Measurements from ENCODE around the gene CLEC2L. TPM values are rescaled to one million over a fixed set of nuclear protein-coding genes. Genes with fewer than 3 reads are reported as not detected.

CLEC2L gene
- total RNA-seq (2014; rRNA removed; shearing (Covaris generic)) = not detected in 2 replicates

- DNase-seq (ENCODE audit: low read depth) = no peak
Measured at GRCh38 chr7:139523199-139523941, at the start of gene CLEC2L. TSS of gene CLEC2L (plus strand) at chr7:139523685. CDS start at chr7:139523928, 243 bp downstream.

DNA sequence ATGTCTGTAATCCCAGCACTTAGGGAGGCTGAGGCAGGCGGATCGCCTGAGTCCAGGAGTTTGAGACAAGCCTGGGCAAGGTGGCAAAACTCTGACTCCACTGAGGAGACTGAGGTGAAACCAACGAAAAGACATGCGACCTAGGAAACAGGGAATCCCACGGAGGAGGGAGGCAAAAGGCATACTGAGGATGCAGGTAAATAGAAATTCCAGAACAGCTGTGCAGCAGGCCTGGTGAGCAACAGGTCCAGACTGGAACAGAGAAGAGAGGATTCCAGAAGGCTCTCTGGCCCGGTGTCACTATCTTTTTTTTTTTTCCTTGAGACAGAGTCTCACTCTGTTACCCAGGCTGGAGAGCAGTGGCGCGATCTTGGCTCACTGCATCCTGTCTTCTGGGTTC, 47.3 kb upstream of the CLEC2L start:
- DNase-seq (ENCODE audit: low read depth) = no peak

GRCh38 chr7:139476891-139477290, 46.6 kb upstream of the CLEC2L start:
- DNase-seq (ENCODE audit: low read depth) = no peak

DNA sequence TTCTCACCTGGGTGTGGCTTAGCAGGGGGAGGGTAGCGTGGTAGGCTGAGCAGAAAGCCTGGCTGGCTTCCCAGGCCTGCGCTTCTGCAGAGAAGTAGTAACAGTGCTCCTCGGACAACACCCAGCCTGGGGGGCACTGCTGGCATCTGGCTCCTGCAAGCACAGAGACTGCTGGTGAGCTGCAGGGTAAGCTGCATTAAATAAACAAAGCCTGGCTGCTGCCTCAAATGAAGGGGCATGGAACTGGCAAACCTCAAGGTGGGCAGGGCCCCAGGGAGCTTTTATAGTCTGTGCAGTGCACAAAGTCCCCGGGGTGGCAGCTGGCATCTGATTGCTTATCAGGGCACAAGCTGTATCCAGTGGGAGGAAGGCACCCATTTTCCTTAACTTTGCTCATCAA, 43.9 kb upstream of the CLEC2L start:
- peak; percentile 31 for DNase-seq (ENCODE audit: low read depth)

DNA sequence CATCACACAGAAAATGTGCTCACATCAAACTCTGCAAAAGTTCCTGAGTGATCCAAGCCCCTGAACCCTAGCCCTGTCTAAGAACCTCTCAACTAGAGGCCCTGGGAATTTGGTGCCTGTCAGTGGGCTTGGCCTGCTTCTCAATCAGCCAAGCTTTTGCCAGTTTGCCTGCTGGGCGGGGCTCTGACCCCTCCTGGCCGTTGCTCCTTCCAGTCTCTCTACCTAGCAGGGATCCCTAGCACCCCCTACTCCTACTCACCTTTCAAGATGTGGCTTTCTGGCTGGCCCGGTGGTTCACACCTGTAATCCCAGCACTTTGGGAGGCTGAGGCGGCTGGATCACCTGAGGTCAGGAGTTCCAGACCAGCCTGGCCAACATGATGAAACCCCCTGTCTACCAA, 42.1 kb upstream of the CLEC2L start:
- no peak for DNase-seq (ENCODE audit: low read depth)

GRCh38 chr7:139482122-139482521, 41.4 kb upstream of the CLEC2L start:
- no peak for DNase-seq (ENCODE audit: low read depth)

GRCh38 chr7:139482662-139483466, 40.6 kb upstream of the CLEC2L start:
- DNase-seq (ENCODE audit: low read depth) = no peak

DNA sequence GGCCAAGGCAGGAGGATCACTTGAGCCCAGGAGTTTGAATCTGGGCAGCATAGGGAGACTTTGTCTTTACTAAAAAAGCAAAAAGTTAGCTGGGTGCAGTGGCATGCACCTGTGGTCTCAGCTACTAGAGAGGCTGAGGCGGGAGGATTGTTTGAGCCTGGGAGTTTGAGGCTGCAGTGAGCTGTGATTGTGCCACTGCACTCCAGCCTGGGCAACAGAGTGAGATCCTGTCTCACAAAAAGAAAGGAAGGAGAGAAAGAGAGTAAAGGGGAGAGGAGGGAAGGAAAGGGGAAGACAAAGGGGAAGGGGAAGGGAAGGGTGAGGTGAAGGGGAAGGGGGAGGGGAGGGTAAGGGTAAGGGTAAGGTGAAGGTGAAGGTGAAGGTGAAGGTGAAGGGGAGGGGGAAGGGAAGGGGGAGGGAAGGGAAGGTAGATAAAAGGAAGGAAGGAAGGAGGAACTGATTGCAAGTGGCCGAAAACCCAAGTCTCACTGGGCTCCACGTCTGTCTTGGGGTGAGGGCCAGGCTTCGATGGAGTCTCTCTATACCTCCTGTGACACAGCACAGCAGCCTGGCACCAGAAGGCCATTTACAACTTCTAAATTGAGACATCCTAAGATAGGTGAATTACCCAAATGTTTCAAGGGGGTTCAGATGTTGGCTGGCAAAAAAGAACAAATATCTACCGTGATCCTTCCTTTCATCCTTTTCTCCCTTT, 36.0 kb upstream of the CLEC2L start:
- DNase-seq (ENCODE audit: low read depth) = no peak

GRCh38 chr7:139488810-139489209, 34.7 kb upstream of the CLEC2L start:
- DNase-seq (ENCODE audit: low read depth) = no peak

- DNase-seq (ENCODE audit: low read depth) = no peak
Measured at GRCh38 chr7:139490130-139490529, 33.4 kb upstream of the CLEC2L start.

DNA sequence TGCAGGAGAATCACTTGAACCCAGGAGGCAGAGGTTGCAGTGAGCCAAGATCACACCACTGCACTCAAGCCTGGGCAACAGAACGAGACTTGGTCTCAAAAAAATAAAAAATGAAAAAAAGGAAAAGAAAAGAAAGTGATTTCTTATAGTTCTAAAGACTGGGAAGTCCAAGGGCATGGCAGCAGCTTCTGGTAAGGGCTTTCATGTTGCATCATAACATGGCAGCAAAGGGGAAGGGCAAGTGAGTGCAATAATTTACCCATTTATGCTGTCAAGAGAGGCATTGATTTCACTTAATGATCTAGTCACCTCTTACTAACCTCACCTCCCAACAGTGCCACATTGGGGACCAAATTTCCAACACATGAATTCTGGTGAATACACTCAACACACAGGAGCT, 31.2 kb upstream of the CLEC2L start:
- DNase-seq (ENCODE audit: low read depth) = no peak

GRCh38 chr7:139494835-139495579, 28.5 kb upstream of the CLEC2L start:
- no peak for DNase-seq (ENCODE audit: low read depth)

DNA sequence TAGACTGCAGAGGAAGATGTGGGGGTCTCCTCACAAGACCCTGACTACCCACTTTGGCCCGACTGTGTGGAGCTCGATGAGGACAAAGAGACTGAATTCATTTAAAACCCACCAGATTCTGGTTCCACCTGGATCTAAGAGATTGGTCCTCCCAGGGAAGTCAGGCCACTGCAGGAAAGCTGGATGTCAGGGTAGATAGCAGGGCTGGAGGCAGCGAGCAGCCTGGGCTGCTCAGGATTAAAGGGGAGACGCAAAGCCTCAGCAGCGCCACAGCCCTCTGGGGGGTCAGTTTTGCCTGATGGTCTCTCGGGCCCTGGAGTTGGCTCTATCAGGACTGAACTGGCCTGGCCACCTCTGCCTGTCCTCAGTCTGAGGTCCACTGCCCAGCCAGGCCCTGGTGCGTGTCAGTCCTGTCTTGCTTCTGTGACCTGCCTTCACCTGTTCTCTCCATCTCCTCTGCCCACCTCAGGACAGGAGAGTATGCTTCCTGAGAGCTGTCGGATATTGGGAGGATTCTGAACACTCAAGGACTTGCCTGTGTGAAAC, 27.8 kb upstream of the CLEC2L start:
- DNase-seq (ENCODE audit: low read depth) = no peak

DNA sequence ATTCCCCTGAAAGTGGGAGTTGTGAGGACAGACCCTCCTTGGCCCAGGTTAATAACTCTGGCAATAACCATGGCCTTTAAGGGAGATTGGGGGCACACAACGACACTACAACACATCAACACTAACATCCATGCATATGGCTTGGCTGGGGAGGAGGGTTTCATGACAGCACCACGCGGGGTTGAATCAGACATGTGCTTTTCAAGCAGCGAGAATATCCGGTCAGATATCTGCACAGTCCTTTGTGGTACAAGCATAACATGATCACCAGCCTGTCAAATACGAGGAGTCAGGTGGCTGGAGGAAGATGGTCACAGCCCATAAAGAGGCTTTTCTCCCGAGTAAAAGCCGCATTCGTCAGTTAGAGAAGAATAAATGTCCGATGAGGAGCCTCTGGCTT, 27.0 kb upstream of the CLEC2L start:
- peak; percentile 10 for DNase-seq (ENCODE audit: low read depth)

GRCh38 chr7:139500770-139501138, 22.7 kb upstream of the CLEC2L start:
- no peak for DNase-seq (ENCODE audit: low read depth)

DNA sequence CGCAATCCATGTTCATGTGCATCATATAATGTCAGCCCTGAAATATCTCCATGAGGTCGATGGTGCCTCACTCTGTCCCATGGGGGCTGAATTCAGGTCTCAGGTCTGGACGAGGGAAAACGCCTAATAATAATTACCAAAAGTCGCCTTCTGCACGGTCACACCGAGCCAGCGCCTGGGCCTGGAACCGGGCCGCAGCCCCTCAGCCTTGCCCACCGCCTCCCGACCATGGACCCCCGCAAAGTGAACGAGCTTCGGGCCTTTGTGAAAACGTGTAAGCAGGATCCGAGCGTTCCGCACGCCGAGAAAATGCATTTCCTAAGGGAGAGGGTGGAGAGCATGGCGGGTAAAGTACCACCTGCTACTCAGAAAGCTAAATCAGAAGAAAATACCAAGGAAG, 21.3 kb upstream of the CLEC2L start:
- DNase-seq (ENCODE audit: low read depth) = no peak

DNA sequence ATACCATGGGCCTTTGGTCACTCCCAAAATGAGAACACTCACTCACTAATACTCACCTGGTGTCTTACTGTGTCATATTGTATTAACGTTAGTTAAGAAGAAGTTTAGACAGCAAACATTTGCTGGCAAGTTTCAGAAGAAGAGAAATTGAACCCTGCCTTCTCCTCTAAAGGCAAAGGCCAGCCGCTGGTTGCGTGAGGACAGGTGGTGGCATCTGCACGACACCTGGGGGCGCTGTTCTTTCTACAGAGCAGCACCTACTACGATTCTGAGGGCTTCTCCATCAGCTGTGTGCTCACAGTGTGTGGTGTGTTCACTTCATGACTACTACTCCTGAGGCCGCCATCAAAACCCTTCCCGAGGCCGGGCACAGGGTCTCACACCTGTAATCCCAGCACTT, 17.9 kb upstream of the CLEC2L start:
- DNase-seq (ENCODE audit: low read depth) = no peak

GRCh38 chr7:139509535-139509934, 13.9 kb upstream of the CLEC2L start:
- no peak for DNase-seq (ENCODE audit: low read depth)

GRCh38 chr7:139511315-139511714, 12.2 kb upstream of the CLEC2L start:
- no peak for DNase-seq (ENCODE audit: low read depth)

GRCh38 chr7:139515266-139515665, 8.2 kb upstream of the CLEC2L start:
- DNase-seq (ENCODE audit: low read depth) = no peak

GRCh38 chr7:139521439-139521838, 2.0 kb upstream of the CLEC2L start:
- no peak for DNase-seq (ENCODE audit: low read depth)

DNA sequence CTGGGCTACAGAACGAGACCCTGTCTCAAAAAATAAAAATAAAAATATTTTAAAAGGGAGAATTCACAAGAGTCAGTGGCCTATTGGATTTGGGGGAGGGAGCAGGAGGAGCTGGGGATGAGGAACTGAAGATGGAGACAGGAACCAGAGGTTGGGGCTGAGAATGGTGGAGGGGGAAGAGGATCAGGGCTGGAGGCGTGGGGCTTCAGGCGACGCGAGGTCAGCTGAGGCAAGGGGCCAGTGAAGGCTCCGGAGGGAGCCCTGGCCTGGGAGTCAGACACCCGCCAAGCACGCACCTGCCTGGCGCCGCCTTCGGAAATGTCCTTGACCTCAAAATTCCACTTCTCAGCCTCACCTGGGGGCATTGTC, 671 bp upstream of the CLEC2L start:
- DNase-seq (ENCODE audit: low read depth) = no peak

Data from RPMI7951 (cell line).